Ovary (tissue), 3 donors: Measurements from ENCODE around the gene DOCK4.

Experiments
- CTCF ChIP-seq, 3 donors: fragments of 450-650 bp in 2 of 3; fragments of 200-600 bp in 1 of 3; IDR thresholded peaks; one replicate each; pipeline versions ENCODE4 v1.5.1 to v1.8.0; 2016 to 2022; ENCODE audit warnings: antibody characterized with exemption in 3 of 3, mild to moderate bottlenecking in 1 of 3
- POLR2A ChIP-seq: fragments of 450-650 bp; IDR thresholded peaks from one replicate; pipeline ENCODE4 v1.6.1; 2017; ENCODE audit warnings: antibody characterized with exemption, mild to moderate bottlenecking, moderate library complexity
- donor health status: DM: no; HTN: no; CAD: no.

DNA sequence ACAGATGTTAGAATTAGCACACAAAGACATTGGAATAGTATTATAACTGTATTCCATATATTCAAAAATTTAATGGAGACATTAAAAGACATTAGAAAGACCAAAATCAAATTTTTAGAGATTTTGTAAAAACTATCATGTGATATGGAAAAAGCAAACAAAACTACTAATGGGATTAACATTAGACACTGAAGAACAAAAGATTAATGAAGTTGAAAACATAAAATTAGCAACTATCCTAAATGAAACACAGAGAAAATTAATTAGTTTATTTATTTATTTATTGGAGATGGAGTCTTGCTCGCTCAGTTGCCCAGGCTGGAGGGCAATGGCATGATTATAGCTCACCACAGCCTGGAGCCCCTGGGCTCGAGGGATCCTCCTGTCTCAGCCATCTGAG is 158.8 kb downstream of the DOCK4 start:
- TF ChIP-seq POLR2A, result no peak
- TF ChIP-seq CTCF (IDR thresholded peaks at IDR 0.05), result no peak
